ENCODE measurements around the gene GAD1. TPM values are rescaled to one million over a fixed set of nuclear protein-coding genes. Genes with fewer than 3 reads are reported as not detected.

Gene GAD1
- total RNA-seq, 1 donor from 2014 or later = not detected

GRCh38 chr2:170806548-170806947 lies 10.1 kb upstream of the GAD1 start:
- ATAC-seq = no peak
- Histone ChIP-seq H3K27me3 (ENCODE audit: low read depth) (no peaks in the 10 kb centered on the region), H3K4me1 (no peaks in the 10 kb centered on the region), H3K9me3 (no peaks in the 10 kb centered on the region), H3K36me3 (no peaks in the 10 kb centered on the region), H3K27ac (no peak overlapping the region), H3K4me3 (no peak overlapping the region)
- DNase-seq = no peak
- no peak for TF ChIP-seq CTCF (IDR thresholded peaks at IDR 0.05)
- intact Hi-C loops (cut with DNase I) = no loop called here

GRCh38 chr2:170812710-170813600 lies 3.7 kb upstream of the GAD1 start:
- H3K9me3 ChIP-seq = no peaks in the 10 kb centered on the region
- DNase-seq = no peak
- H3K36me3 ChIP-seq = no peaks in the 10 kb centered on the region
- peak; percentile 69 for TF ChIP-seq CTCF (IDR thresholded peaks at IDR 0.05)
- peaks cover 51% of the 10 kb centered on the region for H3K27me3 ChIP-seq (ENCODE audit: low read depth)
- H3K4me3 ChIP-seq = no peak overlapping the region
- intact Hi-C loops (cut with DNase I) = loop anchor here (10.0 kb wide), 1 partner anchor 328 kb away; no protein-coding TSS in a partner anchor
- H3K27ac ChIP-seq = no peak overlapping the region
- ATAC-seq = peak; percentile 61 to 65
- H3K4me1 ChIP-seq = peaks cover 44% of the 10 kb centered on the region

DNA sequence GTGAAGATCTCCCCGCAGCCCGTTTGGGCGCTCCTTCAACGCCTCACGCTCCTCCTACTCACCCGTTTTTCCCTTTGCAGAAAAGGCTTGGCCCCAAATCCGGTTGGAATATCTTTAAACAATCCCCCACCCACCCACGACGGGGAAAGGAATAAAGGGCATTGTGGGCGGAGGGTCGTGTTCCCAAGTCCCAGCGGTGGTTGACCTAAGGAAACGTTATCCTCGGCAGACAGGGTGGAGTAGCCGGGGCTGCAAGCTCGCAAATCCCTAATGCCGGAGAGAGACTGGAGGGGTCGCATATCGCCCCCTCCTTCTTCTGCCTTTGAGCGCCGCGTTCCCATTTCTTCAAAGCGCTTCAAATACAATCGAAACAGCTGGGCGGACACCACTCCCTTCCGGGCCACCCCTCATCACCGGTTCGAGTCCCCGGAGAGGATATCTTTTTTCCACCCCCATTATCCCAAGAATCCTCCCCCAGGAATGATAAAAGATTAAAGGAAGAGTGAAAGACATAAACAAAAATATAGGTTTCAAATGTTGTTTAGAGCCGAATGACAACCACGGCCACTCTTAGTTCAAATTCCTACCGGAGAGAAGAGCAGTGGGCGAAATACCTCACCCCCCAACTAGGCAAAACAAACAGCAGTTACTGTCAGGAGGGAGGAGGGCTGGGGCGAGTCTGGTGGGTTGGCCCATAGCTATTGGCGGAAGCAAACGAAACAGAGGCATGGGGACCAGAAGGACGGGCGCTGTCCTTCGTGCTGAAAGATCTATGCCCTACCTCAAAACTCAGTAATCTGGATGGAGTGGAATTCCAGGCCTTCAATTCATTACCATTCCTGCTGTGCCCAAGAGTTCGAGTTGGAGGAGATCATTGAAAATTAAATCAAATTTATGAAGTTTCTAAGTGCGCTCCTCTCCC lies 2.8 kb upstream of the GAD1 start:
- TF ChIP-seq CTCF (IDR thresholded peaks at IDR 0.05) = no peak
- Histone ChIP-seq H3K27ac (no peak overlapping the region), H3K4me1 (peaks cover 53% of the 10 kb centered on the region), H3K9me3 (no peaks in the 10 kb centered on the region), H3K36me3 (no peaks in the 10 kb centered on the region), H3K27me3 (ENCODE audit: low read depth) (peaks cover 60% of the 10 kb centered on the region), H3K4me3 (no peak overlapping the region)
- DNase-seq (no peak), ATAC-seq (no peak)
- intact Hi-C loops (cut with DNase I) = loop anchor here (10.0 kb wide), 1 partner anchor 329 kb away; no protein-coding TSS in a partner anchor

- intact Hi-C loops (cut with DNase I) = loop anchor here (10.0 kb wide), 1 partner anchor 330 kb away; no protein-coding TSS in a partner anchor
- Histone ChIP-seq H3K4me3 (no peak overlapping the region), H3K36me3 (no peaks in the 10 kb centered on the region), H3K27me3 (ENCODE audit: low read depth) (peaks cover 68% of the 10 kb centered on the region), H3K9me3 (no peaks in the 10 kb centered on the region), H3K27ac (no peak overlapping the region), H3K4me1 (peaks cover 53% of the 10 kb centered on the region)
- DNase-seq (no peak), ATAC-seq (no peak)
- TF ChIP-seq CTCF (IDR thresholded peaks at IDR 0.05) = no peak
Measured at GRCh38 chr2:170814533-170815230, 2.0 kb upstream of the GAD1 start.

GRCh38 chr2:170815311-170815710 lies 1.4 kb upstream of the GAD1 start:
- intact Hi-C loops (cut with DNase I) = loop anchor here (10.0 kb wide), 1 partner anchor 331 kb away; no protein-coding TSS in a partner anchor
- Histone ChIP-seq H3K36me3 (no peaks in the 10 kb centered on the region), H3K27me3 (ENCODE audit: low read depth) (peaks cover 75% of the 10 kb centered on the region), H3K4me3 (peak overlapping the region; percentile 47), H3K4me1 (peaks cover 60% of the 10 kb centered on the region), H3K27ac (no peak overlapping the region), H3K9me3 (no peaks in the 10 kb centered on the region)
- no peak for DNase-seq
- no peak for TF ChIP-seq CTCF (IDR thresholded peaks at IDR 0.05)
- no peak for ATAC-seq
